Neural cell (in vitro differentiated cells): ENCODE results near the gene PTCD2.

Source experiments
- CTCF ChIP-seq: fragments of 450-650 bp; IDR thresholded peaks from 2 replicates; pipeline ENCODE4 v1.5.1; 2014; ENCODE audit warnings: antibody characterized with exemption, mild to moderate bottlenecking, moderate library complexity; ENCODE audit not compliant: poor library complexity, severe bottlenecking
- EP300 ChIP-seq: fragments of 450-650 bp; conservative IDR thresholded peaks from 2 replicates; pipeline ENCODE4 v1.6.1; 2014; ENCODE audit warnings: antibody characterized with exemption, mild to moderate bottlenecking, moderate library complexity; ENCODE audit not compliant: poor library complexity, severe bottlenecking
- MXI1 ChIP-seq: fragments of 450-650 bp; conservative IDR thresholded peaks from 2 replicates; pipeline ENCODE4 v1.6.1; 2014; ENCODE audit warnings: antibody characterized with exemption, mild to moderate bottlenecking; ENCODE audit not compliant: poor library complexity, severe bottlenecking
- POLR2AphosphoS5 ChIP-seq: IDR thresholded peaks from 2 replicates; pipeline ENCODE4 v1.6.1; 2012
- REST ChIP-seq: IDR thresholded peaks from 2 replicates; pipeline ENCODE4 v1.6.1; 2012; ENCODE audit warnings: borderline replicate concordance

GRCh38 chr5:72295539-72295938 is 24.6 kb upstream of the PTCD2 start:
- TF ChIP-seq CTCF (no peak), MXI1 (no peak), EP300 (no peak), POLR2AphosphoS5 (no peak), REST (no peak)
